Lower leg skin (tissue), 4 donors: Measurements from ENCODE around the gene NKIRAS2. TPM values are rescaled to one million over a fixed set of nuclear protein-coding genes. Genes with fewer than 3 reads are reported as not detected.
A peak's percentile ranks its signal among the peaks of the same experiment; 100 is the strongest.

Experiments
- DNase-seq, 2 donors: peaks; one replicate each; pipeline ENCODE4 v3.0.0-alpha.2; 2019; ENCODE audit warnings: low spot score in 2 of 2
- H3K4me3 ChIP-seq: fragments of 200-600 bp; sonication (generic); 2 replicates; pipeline ENCODE4 v1.5.1; 2017; ENCODE audit warnings: mild to moderate bottlenecking, low read depth; ENCODE audit not compliant: poor library complexity, severe bottlenecking
- CTCF ChIP-seq, 3 donors: fragments of 450-650 bp; IDR thresholded peaks; one replicate each; pipeline ENCODE4 v1.5.1; 2016; ENCODE audit warnings: antibody characterized with exemption in 3 of 3, mild to moderate bottlenecking in 3 of 3, moderate library complexity in 2 of 3
- POLR2A ChIP-seq, 2 donors: fragments of 450-650 bp; IDR thresholded peaks; one replicate each; pipeline ENCODE4 v1.6.1; 2016 to 2017; ENCODE audit warnings: antibody characterized with exemption in 2 of 2, mild to moderate bottlenecking in 1 of 2, moderate library complexity in 1 of 2
- WGBS, 2 donors: methylation state at CpG; one replicate each; pipeline ENCODE4 v1.1.5; 2018; 5-methylcytosine and 5-hydroxymethylcytosine counted together
- intact Hi-C: fragments of 100-400 bp; cut with DNase I; formaldehyde crosslinking; loops from one replicate; pipeline ENCODE4 v1.15.0; 2023; ENCODE audit warnings: low total_unique reads
- total RNA-seq, 4 donors: library from RNA; depleted of rRNA; stranded (reverse); fragments of >200 nt; gene quantifications; one replicate each; pipeline ENCODE4 v1.1.0, GENCODE V29; 2016

Gene NKIRAS2
- total RNA-seq, 4 donors from 2014 or later: 44.6 to 57.9 (median 52.3) TPM

GRCh38 chr17:41982026-41982760, 37.7 kb upstream of the NKIRAS2 start:
- 69 to 71% methylated on average over 14 of the region's 14 CpGs for WGBS, 2 donors
- no peak for TF ChIP-seq POLR2A (IDR thresholded peaks at IDR 0.05)
- peak in 1 of 2 donors; percentile 56 for DNase-seq
- H3K4me3 ChIP-seq: no peak overlapping the region
- intact Hi-C loops: no loop called here

GRCh38 chr17:41984454-41984853, 35.4 kb upstream of the NKIRAS2 start:
- TF ChIP-seq POLR2A (IDR thresholded peaks at IDR 0.05): no peak
- no peak for TF ChIP-seq CTCF (IDR thresholded peaks at IDR 0.05)
- 93 to 98% methylated on average over 8 of the region's 8 CpGs for whole genome bisulfite sequencing, 2 donors
- peak in 1 of 2 donors; percentile 69 for DNase-seq
- intact Hi-C loops: no loop called here
- no peak overlapping the region for H3K4me3 ChIP-seq

GRCh38 chr17:41985919-41986318, 34.0 kb upstream of the NKIRAS2 start:
- 90 to 96% methylated on average over 8 of the region's 8 CpGs for WGBS, 2 donors
- peak in 1 of 2 donors; percentile 42 for DNase-seq
- no peak for TF ChIP-seq POLR2A (IDR thresholded peaks at IDR 0.05)
- TF ChIP-seq CTCF (IDR thresholded peaks at IDR 0.05): no peak
- H3K4me3 ChIP-seq: no peak overlapping the region
- intact Hi-C loops: no loop called here

GRCh38 chr17:41986634-41987033, 33.3 kb upstream of the NKIRAS2 start:
- TF ChIP-seq POLR2A (IDR thresholded peaks at IDR 0.05) (no peak), CTCF (IDR thresholded peaks at IDR 0.05) (no peak)
- no peak overlapping the region for H3K4me3 ChIP-seq
- intact Hi-C loops: no loop called here
- no peak for DNase-seq
- 82 to 100% methylated on average over 1 of the region's 1 CpG for WGBS, 2 donors

GRCh38 chr17:41987642-41988041, 32.2 kb upstream of the NKIRAS2 start:
- intact Hi-C loops: no loop called here
- WGBS, 2 donors: 76 to 81% methylated on average over 3 of the region's 3 CpGs
- DNase-seq: peak in 1 of 2 donors; percentile 28
- TF ChIP-seq POLR2A (IDR thresholded peaks at IDR 0.05): no peak
- no peak for TF ChIP-seq CTCF (IDR thresholded peaks at IDR 0.05)
- H3K4me3 ChIP-seq: no peak overlapping the region

- 88 to 97% methylated on average over 2 of the region's 2 CpGs for WGBS, 2 donors
- intact Hi-C loops: no loop called here
- H3K4me3 ChIP-seq: no peak overlapping the region
- no peak for DNase-seq
- TF ChIP-seq CTCF (IDR thresholded peaks at IDR 0.05) (no peak), POLR2A (IDR thresholded peaks at IDR 0.05) (no peak)
Observed at GRCh38 chr17:41988418-41988817, 31.5 kb upstream of the NKIRAS2 start.
